ENCODE results near the gene BSN. TPM values are rescaled to one million over a fixed set of nuclear protein-coding genes. Genes with fewer than 3 reads are reported as not detected.

Gene BSN
- total and polyA plus RNA-seq, 2 of the 4 experiments (the other 2 are of a cell fraction), result under 0.01 to 0.03 TPM

DNA sequence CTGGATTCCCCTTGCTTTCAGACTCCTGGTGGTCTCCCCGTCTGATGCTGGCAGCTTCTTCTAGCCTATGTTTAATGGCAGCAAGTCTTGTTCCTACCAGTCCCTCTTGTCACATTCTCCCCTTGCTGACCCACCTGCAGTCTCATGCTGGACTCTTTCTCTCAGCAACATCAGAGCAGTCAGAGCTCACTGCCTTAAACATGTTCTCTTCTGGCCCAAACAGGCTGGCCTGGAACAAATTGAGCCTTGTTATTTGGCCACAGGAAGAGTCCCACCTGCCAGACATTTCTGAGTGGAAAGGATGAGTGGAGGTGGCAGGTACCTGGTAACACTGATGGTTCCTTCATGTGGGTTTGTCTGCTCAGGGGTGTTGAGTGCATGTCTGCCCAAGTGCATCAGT, 60.7 kb downstream of the BSN start:
- Histone ChIP-seq H3K14ac (replicated peaks; ENCODE audit: low read depth, low read length) (no peak overlapping the region), H3K9me3 (ENCODE audit: control insufficient read depth, insufficient read depth, low read length) (no peaks in the 10 kb centered on the region), H3K4me2 (ENCODE audit: low read depth, low read length) (no peak overlapping the region), H2AFZ (replicated peaks; ENCODE audit: low read length, poor library complexity) (peak overlapping the region; percentile 51), H3K9me1 (ENCODE audit: insufficient read depth, low read length) (no peaks in the 10 kb centered on the region; the same call in 1 of the 2 replicates), H3K79me1 (ENCODE audit: low read depth in 1 of 2, low read length in 2 of 2) (no peaks in the 10 kb centered on the region), H2AK9ac (replicated peaks; ENCODE audit: low read depth, low read length, poor library complexity) (no peak overlapping the region), H4K20me1 (ENCODE audit: insufficient read depth, low read length) (no peaks in the 10 kb centered on the region), H4K91ac (ENCODE audit: insufficient read depth, low read depth, low read length) (no peak overlapping the region), H3K9ac (ENCODE audit: low read depth, low read length) (no peak overlapping the region), H3K27ac (ENCODE audit: insufficient read depth, low read length) (no peak overlapping the region), H3K4me3 (ENCODE audit: insufficient read depth, low read depth, low read length) (no peak overlapping the region), H3K4me1 (ENCODE audit: control insufficient read depth, insufficient read depth, low read length) (peaks cover 5% of the 10 kb centered on the region), H2BK120ac (ENCODE audit: low read depth, low read length) (no peak overlapping the region), H2BK5ac (ENCODE audit: low read depth, low read length, poor library complexity, severe bottlenecking) (no peak overlapping the region), H3K36me3 (ENCODE audit: control insufficient read depth, insufficient read depth, low read length) (no peaks in the 10 kb centered on the region), H2BK20ac (ENCODE audit: low read depth, low read length) (no peak overlapping the region), H3K4ac (ENCODE audit: low read depth, low read length) (no peak overlapping the region), H3K23ac (ENCODE audit: low read depth, low read length) (no peak overlapping the region), H2AK5ac (ENCODE audit: low read depth, low read length) (no peak overlapping the region), H3K56ac (ENCODE audit: extremely low read depth, insufficient read depth, low read length) (no peak overlapping the region), H3K18ac (ENCODE audit: low read depth, low read length) (no peak overlapping the region), H3K27me3 (ENCODE audit: control insufficient read depth, insufficient read depth, low read length) (peaks cover 3% of the 10 kb centered on the region; the same call in 1 of the 2 replicates), H4K8ac (ENCODE audit: low read depth in 2 of 2, low read length in 2 of 2) (no peak overlapping the region), H4K5ac (ENCODE audit: low read depth, low read length) (no peak overlapping the region), H2BK15ac (ENCODE audit: low read depth, low read length) (no peak overlapping the region)
- DNase-seq (no peak), ATAC-seq (ENCODE audit: low read depth) (no peak)
- POLR2A ChIA-PET (ENCODE audit: unreplicated experiment), result no interaction called here
- in situ Hi-C loops (cut with MboI; ENCODE audit: low sequenced_read_pairs) (no loop called here), intact Hi-C loops (cut with micrococcal nuclease) (loop anchor here (5.0 kb wide), 1 partner anchor 48 kb away; no protein-coding TSS in a partner anchor), dilution Hi-C loops (cut with HindIII; ENCODE audit: low sequenced_read_pairs, unreplicated experiment) (no loop called here)
- CTCF ChIA-PET, result no interaction called here
- WGBS, 2 experiments (ENCODE audit: extremely low coverage in 2 of 2, insufficient read length in 1 of 2), result 57% methylated on average over 1 of the region's 1 CpG; no CpG with 5 or more reads in 1 of the 2 experiments
- TF ChIP-seq FOS (IDR thresholded peaks at IDR 0.05; ENCODE audit: low read depth, low read length) (no peak), NFE2L2 (IDR thresholded peaks at IDR 0.05; ENCODE audit: low read depth, low read length) (no peak), CHD1 (IDR thresholded peaks at IDR 0.05; ENCODE audit: low read depth, low read length) (no peak), RAD21 (IDR thresholded peaks at IDR 0.05; ENCODE audit: low read length) (no peak), SMC3 (IDR thresholded peaks at IDR 0.05; ENCODE audit: low read depth, low read length) (no peak), POLR2A (IDR thresholded peaks at IDR 0.05; ENCODE audit: low read depth, low read length) (no peak), MXI1 (IDR thresholded peaks at IDR 0.05; ENCODE audit: borderline replicate concordance, low read depth, low read length) (no peak), MAFK (IDR thresholded peaks at IDR 0.05; ENCODE audit: low read depth, low read length) (no peak), RCOR1 (IDR thresholded peaks at IDR 0.05; ENCODE audit: insufficient replicate concordance, low read length) (no peak), RFX5 (IDR thresholded peaks at IDR 0.05; ENCODE audit: low read depth, low read length) (no peak), CEBPB (IDR thresholded peaks at IDR 0.05; ENCODE audit: low read depth, low read length) (no peak), BHLHE40 (IDR thresholded peaks at IDR 0.05; ENCODE audit: low read depth, low read length) (no peak), MAZ (IDR thresholded peaks at IDR 0.05; ENCODE audit: borderline replicate concordance, low read depth, low read length) (no peak)
- TF ChIP-seq, protein P1, sequence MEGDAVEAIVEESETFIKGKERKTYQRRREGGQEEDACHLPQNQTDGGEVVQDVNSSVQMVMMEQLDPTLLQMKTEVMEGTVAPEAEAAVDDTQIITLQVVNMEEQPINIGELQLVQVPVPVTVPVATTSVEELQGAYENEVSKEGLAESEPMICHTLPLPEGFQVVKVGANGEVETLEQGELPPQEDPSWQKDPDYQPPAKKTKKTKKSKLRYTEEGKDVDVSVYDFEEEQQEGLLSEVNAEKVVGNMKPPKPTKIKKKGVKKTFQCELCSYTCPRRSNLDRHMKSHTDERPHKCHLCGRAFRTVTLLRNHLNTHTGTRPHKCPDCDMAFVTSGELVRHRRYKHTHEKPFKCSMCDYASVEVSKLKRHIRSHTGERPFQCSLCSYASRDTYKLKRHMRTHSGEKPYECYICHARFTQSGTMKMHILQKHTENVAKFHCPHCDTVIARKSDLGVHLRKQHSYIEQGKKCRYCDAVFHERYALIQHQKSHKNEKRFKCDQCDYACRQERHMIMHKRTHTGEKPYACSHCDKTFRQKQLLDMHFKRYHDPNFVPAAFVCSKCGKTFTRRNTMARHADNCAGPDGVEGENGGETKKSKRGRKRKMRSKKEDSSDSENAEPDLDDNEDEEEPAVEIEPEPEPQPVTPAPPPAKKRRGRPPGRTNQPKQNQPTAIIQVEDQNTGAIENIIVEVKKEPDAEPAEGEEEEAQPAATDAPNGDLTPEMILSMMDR (conservative IDR thresholded peaks at IDR 0.05; ENCODE audit: low read depth, low read length), result no peak
- TF ChIP-seq, protein P2, sequence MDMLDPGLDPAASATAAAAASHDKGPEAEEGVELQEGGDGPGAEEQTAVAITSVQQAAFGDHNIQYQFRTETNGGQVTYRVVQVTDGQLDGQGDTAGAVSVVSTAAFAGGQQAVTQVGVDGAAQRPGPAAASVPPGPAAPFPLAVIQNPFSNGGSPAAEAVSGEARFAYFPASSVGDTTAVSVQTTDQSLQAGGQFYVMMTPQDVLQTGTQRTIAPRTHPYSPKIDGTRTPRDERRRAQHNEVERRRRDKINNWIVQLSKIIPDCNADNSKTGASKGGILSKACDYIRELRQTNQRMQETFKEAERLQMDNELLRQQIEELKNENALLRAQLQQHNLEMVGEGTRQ (IDR thresholded peaks at IDR 0.05; ENCODE audit: low read depth, low read length), result no peak
- TF ChIP-seq, protein P3, sequence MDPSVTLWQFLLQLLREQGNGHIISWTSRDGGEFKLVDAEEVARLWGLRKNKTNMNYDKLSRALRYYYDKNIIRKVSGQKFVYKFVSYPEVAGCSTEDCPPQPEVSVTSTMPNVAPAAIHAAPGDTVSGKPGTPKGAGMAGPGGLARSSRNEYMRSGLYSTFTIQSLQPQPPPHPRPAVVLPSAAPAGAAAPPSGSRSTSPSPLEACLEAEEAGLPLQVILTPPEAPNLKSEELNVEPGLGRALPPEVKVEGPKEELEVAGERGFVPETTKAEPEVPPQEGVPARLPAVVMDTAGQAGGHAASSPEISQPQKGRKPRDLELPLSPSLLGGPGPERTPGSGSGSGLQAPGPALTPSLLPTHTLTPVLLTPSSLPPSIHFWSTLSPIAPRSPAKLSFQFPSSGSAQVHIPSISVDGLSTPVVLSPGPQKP (IDR thresholded peaks at IDR 0.05; ENCODE audit: borderline replicate concordance, low read depth, low read length), result no peak
- BruUV-seq (replicated peaks), result no TSS peak

All from IMR-90 (cell line).